ENCODE results near the gene MAPKBP1.

DNA sequence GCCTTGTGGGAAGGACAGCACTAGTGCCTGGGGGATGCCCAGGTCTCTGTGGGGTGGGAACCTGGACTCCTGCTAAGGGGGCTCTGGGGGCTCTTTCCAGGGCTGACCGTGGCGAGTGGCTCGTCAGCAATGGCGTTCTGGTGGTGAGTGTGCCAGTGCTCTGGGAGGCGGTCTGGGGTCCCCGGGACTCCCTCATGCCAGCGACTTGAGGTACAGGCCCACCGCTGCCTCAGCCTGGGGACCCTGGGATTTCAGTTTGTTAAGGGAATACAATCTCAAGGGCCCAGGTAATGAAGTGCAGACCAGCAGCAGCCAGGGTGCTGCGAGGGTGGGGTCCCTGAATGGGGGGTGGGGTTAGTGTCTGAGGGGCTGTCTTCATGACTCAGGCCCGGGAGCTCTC, 66.8 kb downstream of the MAPKBP1 start:
- TF ChIP-seq, protein P1, sequence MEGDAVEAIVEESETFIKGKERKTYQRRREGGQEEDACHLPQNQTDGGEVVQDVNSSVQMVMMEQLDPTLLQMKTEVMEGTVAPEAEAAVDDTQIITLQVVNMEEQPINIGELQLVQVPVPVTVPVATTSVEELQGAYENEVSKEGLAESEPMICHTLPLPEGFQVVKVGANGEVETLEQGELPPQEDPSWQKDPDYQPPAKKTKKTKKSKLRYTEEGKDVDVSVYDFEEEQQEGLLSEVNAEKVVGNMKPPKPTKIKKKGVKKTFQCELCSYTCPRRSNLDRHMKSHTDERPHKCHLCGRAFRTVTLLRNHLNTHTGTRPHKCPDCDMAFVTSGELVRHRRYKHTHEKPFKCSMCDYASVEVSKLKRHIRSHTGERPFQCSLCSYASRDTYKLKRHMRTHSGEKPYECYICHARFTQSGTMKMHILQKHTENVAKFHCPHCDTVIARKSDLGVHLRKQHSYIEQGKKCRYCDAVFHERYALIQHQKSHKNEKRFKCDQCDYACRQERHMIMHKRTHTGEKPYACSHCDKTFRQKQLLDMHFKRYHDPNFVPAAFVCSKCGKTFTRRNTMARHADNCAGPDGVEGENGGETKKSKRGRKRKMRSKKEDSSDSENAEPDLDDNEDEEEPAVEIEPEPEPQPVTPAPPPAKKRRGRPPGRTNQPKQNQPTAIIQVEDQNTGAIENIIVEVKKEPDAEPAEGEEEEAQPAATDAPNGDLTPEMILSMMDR (IDR thresholded peaks at IDR 0.05; ENCODE audit: low read depth, low read length): no peak
- TF ChIP-seq, protein P2, sequence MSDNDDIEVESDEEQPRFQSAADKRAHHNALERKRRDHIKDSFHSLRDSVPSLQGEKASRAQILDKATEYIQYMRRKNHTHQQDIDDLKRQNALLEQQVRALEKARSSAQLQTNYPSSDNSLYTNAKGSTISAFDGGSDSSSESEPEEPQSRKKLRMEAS (IDR thresholded peaks at IDR 0.05; ENCODE audit: low read depth, low read length): no peak
- TF ChIP-seq MYC (IDR thresholded peaks at IDR 0.05; ENCODE audit: low read depth, low read length): no peak
